ENCODE results near the gene HK1. TPM values are rescaled to one million over a fixed set of nuclear protein-coding genes. Genes with fewer than 3 reads are reported as not detected.

The HK1 gene
- polyA plus RNA-seq, 4 donors, result 3.8 to 21.8 (median 9.1) TPM

DNA sequence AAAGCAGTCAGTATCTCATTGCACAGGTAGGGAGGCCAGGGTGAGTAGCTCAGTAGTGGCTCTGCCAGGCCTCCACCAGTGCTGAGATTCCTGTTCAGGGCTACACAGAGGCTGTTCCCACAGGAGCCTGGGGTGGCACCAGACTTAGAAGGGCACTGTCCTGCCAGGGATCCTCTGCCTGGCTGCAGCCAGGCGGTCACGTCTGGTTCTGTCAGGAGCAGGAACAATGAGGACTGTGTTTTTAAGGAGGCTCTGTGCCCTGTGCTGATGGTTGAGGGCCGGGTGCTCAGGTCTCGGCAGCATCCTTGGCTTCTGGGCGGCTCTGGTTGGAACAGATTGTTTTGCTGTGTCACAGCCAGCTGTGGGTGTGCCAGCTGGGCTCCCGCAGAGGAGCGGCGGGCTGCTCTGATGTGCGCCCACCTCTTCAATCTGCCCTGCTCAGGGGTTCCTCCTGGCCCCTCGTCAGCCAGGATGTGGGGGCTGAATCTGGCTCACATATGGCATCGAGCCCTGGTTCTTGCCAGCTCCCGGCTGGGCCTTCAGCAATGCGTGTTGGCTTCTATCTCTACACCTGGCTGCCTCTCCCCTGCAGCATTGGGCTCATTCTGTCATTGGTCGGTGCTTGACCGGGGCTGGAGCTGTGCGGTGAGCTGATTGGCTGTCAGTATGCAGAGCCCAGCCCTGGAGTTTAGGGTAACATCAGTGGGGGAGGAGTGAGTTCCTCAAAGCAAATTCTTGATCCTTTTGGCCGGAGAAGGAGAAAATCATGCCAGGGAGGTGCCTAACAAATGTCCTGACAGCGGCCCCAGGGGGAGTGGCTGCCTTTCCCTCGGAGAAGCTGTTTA lies 97.2 kb downstream of the HK1 start:
- DNase-seq, result no peak
- Histone ChIP-seq H3K27ac (ENCODE audit: low read depth in 1 of 3, low read length in 2 of 3) (no peak overlapping the region), H3K4me3 (ENCODE audit: low read depth in 1 of 3, low read length in 3 of 3) (no peak overlapping the region), H3K36me3 (ENCODE audit: control insufficient read depth in 3 of 3, insufficient read depth in 2 of 3, low read depth in 1 of 3, low read length in 3 of 3) (peaks cover 3 to 26% (median 5%) of the 10 kb centered on the region in 3 donors), H3K4me1 (ENCODE audit: control insufficient read depth in 3 of 3, insufficient read depth in 2 of 3, low read depth in 1 of 3, low read length in 2 of 3) (no peaks in the 10 kb centered on the region), H3K27me3 (ENCODE audit: control insufficient read depth in 3 of 3, insufficient read depth in 3 of 3, low read length in 3 of 3) (peaks cover 0 to 10% (median 0%) of the 10 kb centered on the region in 3 donors), H3K9me3 (ENCODE audit: control insufficient read depth in 2 of 2, insufficient read depth in 1 of 2, low read depth in 1 of 2, low read length in 1 of 2) (no peaks in the 10 kb centered on the region)
- no peak for FAIRE-seq
- 48 to 56% (median 55%) methylated on average over 19 of the region's 19 CpGs for WGBS, 3 donors

DNA sequence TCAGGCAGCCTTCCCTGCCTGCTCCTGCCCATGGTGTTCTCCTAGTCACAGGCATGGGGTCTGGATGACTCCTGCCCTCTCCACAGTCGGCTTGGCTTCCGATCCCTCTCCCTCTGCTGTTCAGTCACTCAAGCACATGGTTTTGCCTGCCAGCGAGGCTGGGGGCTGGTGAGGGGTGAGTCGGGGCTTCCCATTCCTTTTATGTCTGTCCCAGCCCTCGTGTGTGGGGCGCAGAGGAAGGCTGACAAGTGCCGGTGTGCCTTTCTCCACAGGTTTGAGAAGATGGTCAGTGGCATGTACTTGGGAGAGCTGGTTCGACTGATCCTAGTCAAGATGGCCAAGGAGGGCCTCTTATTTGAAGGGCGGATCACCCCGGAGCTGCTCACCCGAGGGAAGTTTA lies 98.4 kb downstream of the HK1 start:
- H3K9me3 ChIP-seq (ENCODE audit: control insufficient read depth in 2 of 2, insufficient read depth in 1 of 2, low read depth in 1 of 2, low read length in 1 of 2), result no peaks in the 10 kb centered on the region
- H3K27ac ChIP-seq (ENCODE audit: low read depth in 1 of 3, low read length in 2 of 3), result no peak overlapping the region
- peaks cover 3 to 26% (median 5%) of the 10 kb centered on the region in 3 donors for H3K36me3 ChIP-seq (ENCODE audit: control insufficient read depth in 3 of 3, insufficient read depth in 2 of 3, low read depth in 1 of 3, low read length in 3 of 3)
- no peak for FAIRE-seq
- no peaks in the 10 kb centered on the region for H3K4me1 ChIP-seq (ENCODE audit: control insufficient read depth in 3 of 3, insufficient read depth in 2 of 3, low read depth in 1 of 3, low read length in 2 of 3)
- peaks cover 0 to 10% (median 0%) of the 10 kb centered on the region in 3 donors for H3K27me3 ChIP-seq (ENCODE audit: control insufficient read depth in 3 of 3, insufficient read depth in 3 of 3, low read length in 3 of 3)
- DNase-seq, result no peak
- no peak overlapping the region for H3K4me3 ChIP-seq (ENCODE audit: low read depth in 1 of 3, low read length in 3 of 3)
- WGBS, 3 donors, result 89 to 96% (median 96%) methylated on average over 11 of the region's 11 CpGs

- no peak overlapping the region for H3K27ac ChIP-seq (ENCODE audit: low read depth in 1 of 3, low read length in 2 of 3)
- 84 to 93% (median 90%) methylated on average over 6 of the region's 6 CpGs for WGBS, 3 donors
- H3K4me3 ChIP-seq (ENCODE audit: low read depth in 1 of 3, low read length in 3 of 3), result no peak overlapping the region
Measured at GRCh38 chr10:69377191-69377590, 98.9 kb downstream of the HK1 start.

GRCh38 chr10:69377933-69378332 lies 99.6 kb downstream of the HK1 start:
- Histone ChIP-seq H3K4me1 (ENCODE audit: control insufficient read depth in 3 of 3, insufficient read depth in 2 of 3, low read depth in 1 of 3, low read length in 2 of 3) (no peaks in the 10 kb centered on the region), H3K4me3 (ENCODE audit: low read depth in 1 of 3, low read length in 3 of 3) (no peak overlapping the region), H3K27me3 (ENCODE audit: control insufficient read depth in 3 of 3, insufficient read depth in 3 of 3, low read length in 3 of 3) (peaks cover 0 to 10% (median 0%) of the 10 kb centered on the region in 3 donors), H3K36me3 (ENCODE audit: control insufficient read depth in 3 of 3, insufficient read depth in 2 of 3, low read depth in 1 of 3, low read length in 3 of 3) (peaks cover 3 to 32% (median 6%) of the 10 kb centered on the region in 3 donors), H3K27ac (ENCODE audit: low read depth in 1 of 3, low read length in 2 of 3) (peak overlapping the region in 1 of 3 donors; percentile 19), H3K9me3 (ENCODE audit: control insufficient read depth in 2 of 2, insufficient read depth in 1 of 2, low read depth in 1 of 2, low read length in 1 of 2) (no peaks in the 10 kb centered on the region)
- DNase-seq (no peak), FAIRE-seq (no peak)
- WGBS, 3 donors, result 59 to 82% (median 79%) methylated on average over 3 of the region's 3 CpGs

More at GRCh38 chr10:69377191-69377590, 98.9 kb downstream of the HK1 start:
- H3K4me1 ChIP-seq (ENCODE audit: control insufficient read depth in 3 of 3, insufficient read depth in 2 of 3, low read depth in 1 of 3, low read length in 2 of 3), result no peaks in the 10 kb centered on the region
- FAIRE-seq (no peak), DNase-seq (no peak)
- no peaks in the 10 kb centered on the region for H3K9me3 ChIP-seq (ENCODE audit: control insufficient read depth in 2 of 2, insufficient read depth in 1 of 2, low read depth in 1 of 2, low read length in 1 of 2)
- peaks cover 3 to 26% (median 5%) of the 10 kb centered on the region in 3 donors for H3K36me3 ChIP-seq (ENCODE audit: control insufficient read depth in 3 of 3, insufficient read depth in 2 of 3, low read depth in 1 of 3, low read length in 3 of 3)
- peaks cover 0 to 10% (median 0%) of the 10 kb centered on the region in 3 donors for H3K27me3 ChIP-seq (ENCODE audit: control insufficient read depth in 3 of 3, insufficient read depth in 3 of 3, low read length in 3 of 3)

GRCh38 chr10:69379800-69380199 lies 101.5 kb downstream of the HK1 start:
- FAIRE-seq (no peak), DNase-seq (no peak)
- peaks cover 0 to 10% (median 0%) of the 10 kb centered on the region in 3 donors for H3K27me3 ChIP-seq (ENCODE audit: control insufficient read depth in 3 of 3, insufficient read depth in 3 of 3, low read length in 3 of 3)
- H3K27ac ChIP-seq (ENCODE audit: low read depth in 1 of 3, low read length in 2 of 3), result no peak overlapping the region
- peaks cover 3 to 33% (median 8%) of the 10 kb centered on the region in 3 donors for H3K36me3 ChIP-seq (ENCODE audit: control insufficient read depth in 3 of 3, insufficient read depth in 2 of 3, low read depth in 1 of 3, low read length in 3 of 3)
- no peak overlapping the region for H3K4me3 ChIP-seq (ENCODE audit: low read depth in 1 of 3, low read length in 3 of 3)
- no peaks in the 10 kb centered on the region for H3K4me1 ChIP-seq (ENCODE audit: control insufficient read depth in 3 of 3, insufficient read depth in 2 of 3, low read depth in 1 of 3, low read length in 2 of 3)
- no peaks in the 10 kb centered on the region for H3K9me3 ChIP-seq (ENCODE audit: control insufficient read depth in 2 of 2, insufficient read depth in 1 of 2, low read depth in 1 of 2, low read length in 1 of 2)
- WGBS, 3 donors, result 96 to 98% (median 97%) methylated on average over 16 of the region's 16 CpGs

GRCh38 chr10:69382382-69383117 lies 104.3 kb downstream of the HK1 start:
- WGBS, 3 donors, result 92 to 96% (median 95%) methylated on average over 26 of the region's 26 CpGs
- DNase-seq (no peak), FAIRE-seq (no peak)
- Histone ChIP-seq H3K36me3 (ENCODE audit: control insufficient read depth in 3 of 3, insufficient read depth in 2 of 3, low read depth in 1 of 3, low read length in 3 of 3) (peaks cover 5 to 30% (median 8%) of the 10 kb centered on the region in 3 donors), H3K9me3 (ENCODE audit: control insufficient read depth in 2 of 2, insufficient read depth in 1 of 2, low read depth in 1 of 2, low read length in 1 of 2) (no peaks in the 10 kb centered on the region), H3K4me1 (ENCODE audit: control insufficient read depth in 3 of 3, insufficient read depth in 2 of 3, low read depth in 1 of 3, low read length in 2 of 3) (no peaks in the 10 kb centered on the region), H3K27ac (ENCODE audit: low read depth in 1 of 3, low read length in 2 of 3) (no peak overlapping the region), H3K27me3 (ENCODE audit: control insufficient read depth in 3 of 3, insufficient read depth in 3 of 3, low read length in 3 of 3) (no peaks in the 10 kb centered on the region), H3K4me3 (ENCODE audit: low read depth in 1 of 3, low read length in 3 of 3) (no peak overlapping the region)

- Histone ChIP-seq H3K27me3 (ENCODE audit: control insufficient read depth in 3 of 3, insufficient read depth in 3 of 3, low read length in 3 of 3) (no peaks in the 10 kb centered on the region), H3K27ac (ENCODE audit: low read depth in 1 of 3, low read length in 2 of 3) (no peak overlapping the region), H3K9me3 (ENCODE audit: control insufficient read depth in 2 of 2, insufficient read depth in 1 of 2, low read depth in 1 of 2, low read length in 1 of 2) (no peaks in the 10 kb centered on the region), H3K36me3 (ENCODE audit: control insufficient read depth in 3 of 3, insufficient read depth in 2 of 3, low read depth in 1 of 3, low read length in 3 of 3) (peaks cover 3 to 31% (median 13%) of the 10 kb centered on the region in 3 donors), H3K4me3 (ENCODE audit: low read depth in 1 of 3, low read length in 3 of 3) (no peak overlapping the region), H3K4me1 (ENCODE audit: control insufficient read depth in 3 of 3, insufficient read depth in 2 of 3, low read depth in 1 of 3, low read length in 2 of 3) (no peaks in the 10 kb centered on the region)
- FAIRE-seq, result no peak
- DNase-seq, result no peak
- WGBS, 3 donors, result 69 to 82% (median 75%) methylated on average over 3 of the region's 3 CpGs
Measured at GRCh38 chr10:69383558-69383957, 105.3 kb downstream of the HK1 start.

DNA sequence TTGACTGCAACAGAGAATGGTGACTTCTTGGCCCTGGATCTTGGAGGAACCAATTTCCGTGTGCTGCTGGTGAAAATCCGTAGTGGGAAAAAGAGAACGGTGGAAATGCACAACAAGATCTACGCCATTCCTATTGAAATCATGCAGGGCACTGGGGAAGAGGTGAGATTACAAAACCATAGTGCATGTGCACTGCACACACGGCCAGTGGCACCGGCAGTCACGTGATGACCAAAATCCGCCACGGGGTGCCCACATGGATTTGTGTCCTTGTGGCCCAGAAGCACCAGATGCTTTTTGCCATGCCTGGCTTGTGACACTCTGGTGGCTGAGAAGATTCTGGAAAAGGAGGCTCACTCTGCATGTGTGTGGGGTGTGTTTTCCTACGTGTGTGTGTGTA lies 106.0 kb downstream of the HK1 start:
- Histone ChIP-seq H3K4me3 (ENCODE audit: low read depth in 1 of 3, low read length in 3 of 3) (no peak overlapping the region), H3K4me1 (ENCODE audit: control insufficient read depth in 3 of 3, insufficient read depth in 2 of 3, low read depth in 1 of 3, low read length in 2 of 3) (no peaks in the 10 kb centered on the region), H3K27ac (ENCODE audit: low read depth in 1 of 3, low read length in 2 of 3) (no peak overlapping the region), H3K27me3 (ENCODE audit: control insufficient read depth in 3 of 3, insufficient read depth in 3 of 3, low read length in 3 of 3) (no peaks in the 10 kb centered on the region), H3K9me3 (ENCODE audit: control insufficient read depth in 2 of 2, insufficient read depth in 1 of 2, low read depth in 1 of 2, low read length in 1 of 2) (no peaks in the 10 kb centered on the region), H3K36me3 (ENCODE audit: control insufficient read depth in 3 of 3, insufficient read depth in 2 of 3, low read depth in 1 of 3, low read length in 3 of 3) (peaks cover 3 to 34% (median 13%) of the 10 kb centered on the region in 3 donors)
- WGBS, 3 donors, result 91 to 97% (median 96%) methylated on average over 10 of the region's 10 CpGs
- no peak for DNase-seq
- no peak for FAIRE-seq

All from small intestine (tissue), 7 donors.